ENCODE measurements around the gene SMYD4.

The SMYD4 gene

GRCh38 chr17:1807890-1808289, 21.8 kb downstream of the SMYD4 start:
- no peak overlapping the region for H3K27ac ChIP-seq (replicated peaks)
- TF ChIP-seq CTCF (IDR thresholded peaks at IDR 0.05; ENCODE audit: insufficient read depth, low read length) = no peak
- no peak for TF ChIP-seq SPI1 (IDR thresholded peaks at IDR 0.05; ENCODE audit: borderline replicate concordance, low read depth)
- no peak for TF ChIP-seq POLR2AphosphoS5 (IDR thresholded peaks at IDR 0.05; ENCODE audit: low read depth)
- no peak for TF ChIP-seq GABPA (IDR thresholded peaks at IDR 0.05; ENCODE audit: low read depth)
- TF ChIP-seq REST (IDR thresholded peaks at IDR 0.05; ENCODE audit: insufficient replicate concordance, low read depth) = no peak
- DNase-seq (ENCODE audit: low read depth in 1 of 2, low spot score in 1 of 2) = no peak
- H3K4me3 ChIP-seq (replicated peaks; ENCODE audit: insufficient read depth, low read length) = no peak overlapping the region
- H3K27me3 ChIP-seq (ENCODE audit: insufficient read depth, poor library complexity, severe bottlenecking) = no peaks in the 10 kb centered on the region

- DNase-seq (ENCODE audit: low read depth in 1 of 2, low spot score in 1 of 2) = no peak
- no peak overlapping the region for H3K27ac ChIP-seq (replicated peaks)
- no peaks in the 10 kb centered on the region for H3K27me3 ChIP-seq (ENCODE audit: insufficient read depth, poor library complexity, severe bottlenecking)
- TF ChIP-seq GABPA (IDR thresholded peaks at IDR 0.05; ENCODE audit: low read depth) (no peak), SPI1 (IDR thresholded peaks at IDR 0.05; ENCODE audit: borderline replicate concordance, low read depth) (no peak), POLR2AphosphoS5 (IDR thresholded peaks at IDR 0.05; ENCODE audit: low read depth) (no peak), CTCF (IDR thresholded peaks at IDR 0.05; ENCODE audit: insufficient read depth, low read length) (no peak), REST (IDR thresholded peaks at IDR 0.05; ENCODE audit: insufficient replicate concordance, low read depth) (no peak)
- no peak overlapping the region for H3K4me3 ChIP-seq (replicated peaks; ENCODE audit: insufficient read depth, low read length)
These were observed 26.4 kb downstream of the SMYD4 start for GRCh38 chr17:1803280-1803679.

GRCh38 chr17:1802429-1802828, 27.3 kb downstream of the SMYD4 start:
- no peak for DNase-seq (ENCODE audit: low read depth in 1 of 2, low spot score in 1 of 2)
- no peak overlapping the region for H3K27ac ChIP-seq (replicated peaks)
- H3K4me3 ChIP-seq (replicated peaks; ENCODE audit: insufficient read depth, low read length) = no peak overlapping the region
- no peaks in the 10 kb centered on the region for H3K27me3 ChIP-seq (ENCODE audit: insufficient read depth, poor library complexity, severe bottlenecking)
- TF ChIP-seq SPI1 (IDR thresholded peaks at IDR 0.05; ENCODE audit: borderline replicate concordance, low read depth) (0 out of 2 replicates have a peak, but pooled peaks have one; percentile 4), REST (IDR thresholded peaks at IDR 0.05; ENCODE audit: insufficient replicate concordance, low read depth) (no peak), CTCF (IDR thresholded peaks at IDR 0.05; ENCODE audit: insufficient read depth, low read length) (no peak), GABPA (IDR thresholded peaks at IDR 0.05; ENCODE audit: low read depth) (no peak), POLR2AphosphoS5 (IDR thresholded peaks at IDR 0.05; ENCODE audit: low read depth) (no peak)
